ENCODE results near the gene GPR3. TPM values are rescaled to one million over a fixed set of nuclear protein-coding genes. Genes with fewer than 3 reads are reported as not detected.

Gene GPR3
- total RNA-seq, 1 experiment from 2014 or later: 4.4 TPM

- no peak overlapping the region for H3K18ac ChIP-seq (ENCODE audit: insufficient read length, low read depth, low read length)
- H3K4me1 ChIP-seq (ENCODE audit: insufficient read depth, low read length): no peaks in the 10 kb centered on the region; the same call in 1 of the 2 replicates
- no peak overlapping the region for H3K56ac ChIP-seq (ENCODE audit: insufficient read length, low read depth, low read length)
- H3K4me3 Mint-ChIP-seq: no peak overlapping the region
- H3K79me1 ChIP-seq (ENCODE audit: insufficient read depth, low read depth, low read length, poor library complexity, severe bottlenecking): no peaks in the 10 kb centered on the region
- no peak overlapping the region for H3K27ac Mint-ChIP-seq
- H3K9me3 ChIP-seq (ENCODE audit: control insufficient read depth, low read depth, low read length): no peaks in the 10 kb centered on the region
- H3K23ac ChIP-seq (ENCODE audit: insufficient read length, low read depth, low read length): no peak overlapping the region
- H3K79me2 ChIP-seq (ENCODE audit: insufficient read depth, low read length): no peaks in the 10 kb centered on the region; the same call in 1 of the 2 replicates
- H2BK12ac ChIP-seq (ENCODE audit: insufficient read length, low read depth, low read length): no peak overlapping the region
- H3K14ac ChIP-seq (ENCODE audit: insufficient read depth, low read length): no peak overlapping the region; the same call in 1 of the 2 replicates
- no peak overlapping the region for H4K5ac ChIP-seq (ENCODE audit: insufficient read length, low read depth, low read length)
- no peak overlapping the region for H2AK5ac ChIP-seq (ENCODE audit: insufficient read length, low read length)
- H2BK120ac ChIP-seq (ENCODE audit: low read depth, low read length, poor library complexity, severe bottlenecking): no peak overlapping the region
- H3K27me3 ChIP-seq (ENCODE audit: insufficient read depth, low read length): no peaks in the 10 kb centered on the region
- WGBS (ENCODE audit: extremely low coverage, insufficient read length, low lambda C conversion rate): no CpG with 5 or more reads among the region's 12 CpGs
- H3K9ac ChIP-seq (ENCODE audit: extremely low read depth, insufficient read length, low read length): no peak overlapping the region
- H4K8ac ChIP-seq (replicated peaks; ENCODE audit: insufficient read length, low read depth, low read length): no peak overlapping the region
- H3K27me3 Mint-ChIP-seq (ENCODE audit: low read depth): peaks cover 8% of the 10 kb centered on the region
- H4K20me1 ChIP-seq (ENCODE audit: control insufficient read depth, insufficient read depth, insufficient read length): peaks cover 4% of the 10 kb centered on the region
- no peak overlapping the region for H3K27ac ChIP-seq (ENCODE audit: insufficient read length, low read depth, low read length)
- H2AFZ ChIP-seq (ENCODE audit: low read length): no peak overlapping the region
- H2BK15ac ChIP-seq (ENCODE audit: low read depth, low read length): no peak overlapping the region
- no peak overlapping the region for H2BK20ac ChIP-seq (ENCODE audit: low read depth, low read length, poor library complexity, severe bottlenecking)
- H3K4ac ChIP-seq (ENCODE audit: low read depth, low read length): no peak overlapping the region
- no peak for TF ChIP-seq CTCF (conservative IDR thresholded peaks at IDR 0.05)
- no peak overlapping the region for H3T11ph ChIP-seq (ENCODE audit: low read length)
- no peak overlapping the region for H4K91ac ChIP-seq (ENCODE audit: insufficient read length, low read depth, low read length)
- no peak for DNase-seq
- H2BK5ac ChIP-seq (ENCODE audit: insufficient read length, low read length): no peak overlapping the region
- H3K4me2 ChIP-seq (ENCODE audit: insufficient read depth, insufficient read length, low read length): no peak overlapping the region
- H3K23me2 ChIP-seq (ENCODE audit: insufficient read length, low read depth, low read length, poor library complexity, severe bottlenecking): peaks cover 15% of the 10 kb centered on the region
- peaks cover 34 to 38% of the 10 kb centered on the region in 2 experiments for H3K4me1 Mint-ChIP-seq
- peaks cover 5 to 18% (median 12%) of the 10 kb centered on the region in 3 experiments; a peak in 5 of 7 replicates for H3K36me3 Mint-ChIP-seq (ENCODE audit: insufficient read depth in 1 of 3, low read depth in 3 of 3)
- H3K9me3 Mint-ChIP-seq: no peaks in the 10 kb centered on the region
Observed at GRCh38 chr1:27345272-27345671, 47.1 kb upstream of the GPR3 start.

Measured in H9 (cell line).